ENCODE measurements around the gene GAL3ST2.
"Not testable (repeated sequence)": the region's sequence is repeated elsewhere in the genome, so short reads cannot be mapped to it uniquely, and the experiment has no call there.

Gene GAL3ST2

DNA sequence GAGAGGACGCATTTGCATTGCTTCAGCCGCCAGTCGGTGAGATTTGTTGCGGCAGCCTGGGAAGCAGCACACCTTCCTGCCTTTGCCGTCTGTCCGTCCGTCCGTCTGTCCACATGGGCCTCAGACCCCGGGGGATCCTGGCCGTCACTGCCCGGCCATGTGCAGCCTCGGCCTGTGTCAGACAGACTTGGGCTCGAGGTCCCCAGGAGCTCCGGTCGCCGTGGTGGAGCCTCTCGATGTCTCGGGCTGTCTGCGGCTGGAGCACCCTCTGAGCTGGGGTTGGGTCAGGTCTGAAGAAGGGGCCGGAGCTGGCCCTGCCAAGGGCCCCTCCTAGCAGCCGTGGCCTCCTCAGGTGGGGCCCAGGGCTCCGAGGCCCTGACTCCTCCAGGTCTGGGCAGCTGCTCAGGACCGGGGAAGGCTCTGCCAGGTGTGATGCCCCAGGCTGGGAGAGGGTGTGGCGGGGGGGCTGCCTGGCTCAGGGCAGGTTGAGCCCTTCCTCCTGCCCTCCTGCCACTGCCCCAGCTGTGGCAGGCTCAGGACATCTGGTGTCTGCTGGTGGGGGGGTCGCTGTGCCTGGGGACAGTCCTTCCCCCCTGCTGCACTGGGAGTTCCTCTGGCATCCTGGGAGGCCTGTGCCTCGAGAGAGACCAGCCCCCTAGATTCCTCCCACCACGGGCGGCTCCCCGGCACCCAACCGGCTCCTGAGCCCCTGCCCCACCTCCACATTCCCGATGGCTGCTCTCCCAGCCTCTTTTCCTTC lies 44.2 kb downstream of the GAL3ST2 start:
- no peak for DNase-seq (ENCODE audit: low read depth in 2 of 2)

DNA sequence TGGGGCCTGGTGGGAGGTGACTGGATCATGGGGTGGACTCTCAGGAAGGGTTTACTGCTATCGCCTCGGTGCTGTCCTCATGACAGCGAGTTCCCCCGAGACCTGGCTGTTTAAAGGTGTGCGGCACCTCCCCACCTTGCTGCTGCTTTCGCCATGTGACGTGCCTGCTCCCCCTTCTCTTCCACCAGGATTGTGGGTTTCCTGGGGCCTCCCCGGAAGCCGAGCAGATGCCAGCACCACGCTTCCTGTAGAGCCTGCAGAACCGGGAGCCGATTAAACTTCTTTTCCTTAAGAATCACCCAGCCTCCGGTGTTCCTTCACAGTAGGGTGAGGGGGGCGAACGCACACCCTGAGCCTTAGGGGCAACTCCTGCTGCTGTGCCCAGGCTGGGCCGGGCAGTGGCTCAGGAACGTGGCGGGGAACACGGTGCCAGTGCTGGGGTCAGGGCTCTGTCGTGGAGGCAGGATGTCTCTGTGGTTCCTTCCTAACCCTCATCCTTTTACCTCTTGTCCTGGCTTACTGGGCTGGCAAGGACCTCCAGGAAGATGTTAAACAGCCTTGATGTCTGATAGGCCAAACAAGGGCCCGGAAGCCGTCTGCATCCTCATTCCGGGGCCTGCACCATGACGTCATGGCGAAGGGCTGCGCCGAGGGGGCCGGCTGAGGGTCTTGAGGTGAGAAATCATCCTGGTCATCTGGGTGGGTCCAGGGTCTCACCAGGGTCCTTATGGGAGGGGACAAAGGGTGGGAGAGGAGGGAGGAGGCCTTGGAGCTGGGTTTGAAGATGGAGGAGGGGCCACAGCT lies 45.0 kb downstream of the GAL3ST2 start:
- no peak for DNase-seq (ENCODE audit: low read depth in 2 of 2)

DNA sequence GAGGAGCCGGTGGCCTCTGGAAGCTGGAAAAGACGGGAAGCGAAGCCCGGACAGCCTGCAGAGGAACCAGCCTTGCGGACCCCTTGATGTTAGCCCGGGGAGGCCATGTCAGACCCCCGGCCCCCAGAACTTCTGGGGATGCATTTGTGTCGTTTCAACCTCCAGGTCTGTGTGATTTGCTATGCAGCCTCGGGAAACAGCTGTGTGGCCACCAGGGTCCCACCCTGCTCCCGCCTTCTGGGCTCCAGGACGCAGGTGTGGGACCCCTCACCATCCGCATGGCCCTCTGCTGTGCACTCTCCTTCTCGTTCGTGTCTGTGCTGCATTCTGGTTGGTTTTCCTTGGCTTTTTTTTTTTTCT lies 45.6 kb downstream of the GAL3ST2 start:
- DNase-seq (ENCODE audit: low read depth in 2 of 2), result no peak

DNA sequence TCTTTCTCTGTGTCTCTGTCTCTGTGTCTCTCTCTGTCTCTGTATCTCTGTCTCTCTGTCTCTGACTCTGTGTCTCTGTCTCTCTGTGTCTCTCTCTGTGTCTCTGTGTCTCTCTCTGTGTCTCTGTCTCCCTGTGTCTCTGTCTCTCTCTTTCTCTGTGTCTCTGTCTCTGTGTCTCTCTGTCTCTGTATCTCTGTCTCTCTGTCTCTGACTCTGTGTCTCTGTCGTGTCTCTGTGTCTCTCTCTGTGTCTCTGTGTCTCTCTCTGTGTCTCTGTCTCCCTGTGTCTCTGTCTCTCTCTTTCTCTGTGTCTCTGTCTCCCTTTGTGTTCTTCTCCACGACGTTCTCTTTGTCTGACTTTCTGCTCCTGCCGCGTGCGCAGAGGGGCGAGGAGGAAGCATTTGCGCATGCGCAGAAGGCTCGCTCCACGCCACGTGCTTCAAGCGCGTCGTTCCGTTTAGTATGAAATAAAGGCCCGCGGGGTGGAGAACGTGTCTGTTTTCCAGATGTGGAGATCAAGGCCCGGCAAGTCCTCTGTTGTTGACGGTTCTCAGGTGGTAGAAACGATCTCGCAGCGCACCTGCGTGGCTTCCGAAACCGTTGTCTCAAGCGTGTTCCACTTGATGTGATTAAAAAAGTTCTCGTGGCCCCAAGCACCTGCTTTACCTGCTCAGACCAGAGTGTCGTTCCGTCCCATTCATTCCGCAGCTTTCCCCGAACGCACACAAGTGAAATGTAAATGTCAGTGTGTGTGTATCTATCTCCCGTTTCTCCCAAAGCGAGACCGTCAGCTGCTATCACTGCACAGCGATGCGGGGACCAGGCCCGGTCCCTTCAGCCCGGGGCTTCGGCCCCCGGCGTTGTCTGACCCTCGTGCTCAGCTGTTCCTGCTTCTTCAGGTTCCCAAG lies 47.2 kb downstream of the GAL3ST2 start:
- DNase-seq (ENCODE audit: low read depth in 2 of 2), result not testable (repeated sequence)

DNA sequence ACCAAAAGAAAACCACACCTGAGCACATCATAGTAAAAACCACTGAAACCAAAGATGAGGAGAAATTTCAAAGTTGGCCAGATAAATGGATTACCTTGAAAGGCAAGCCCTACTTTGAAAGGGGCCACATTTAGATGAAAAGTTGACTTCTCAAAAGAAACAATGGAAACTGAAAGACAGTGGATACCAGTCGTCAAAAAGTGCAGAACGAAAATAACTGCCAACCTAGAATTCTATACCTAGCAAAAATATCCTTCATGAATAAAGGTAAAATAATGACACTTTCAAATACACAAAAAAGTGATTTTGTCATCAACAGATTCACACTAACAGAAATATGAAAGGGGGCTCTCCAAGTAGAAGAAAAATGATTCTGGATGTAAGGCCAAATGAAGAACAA lies 50.8 kb downstream of the GAL3ST2 start:
- no peak for DNase-seq (ENCODE audit: low read depth in 2 of 2)

DNA sequence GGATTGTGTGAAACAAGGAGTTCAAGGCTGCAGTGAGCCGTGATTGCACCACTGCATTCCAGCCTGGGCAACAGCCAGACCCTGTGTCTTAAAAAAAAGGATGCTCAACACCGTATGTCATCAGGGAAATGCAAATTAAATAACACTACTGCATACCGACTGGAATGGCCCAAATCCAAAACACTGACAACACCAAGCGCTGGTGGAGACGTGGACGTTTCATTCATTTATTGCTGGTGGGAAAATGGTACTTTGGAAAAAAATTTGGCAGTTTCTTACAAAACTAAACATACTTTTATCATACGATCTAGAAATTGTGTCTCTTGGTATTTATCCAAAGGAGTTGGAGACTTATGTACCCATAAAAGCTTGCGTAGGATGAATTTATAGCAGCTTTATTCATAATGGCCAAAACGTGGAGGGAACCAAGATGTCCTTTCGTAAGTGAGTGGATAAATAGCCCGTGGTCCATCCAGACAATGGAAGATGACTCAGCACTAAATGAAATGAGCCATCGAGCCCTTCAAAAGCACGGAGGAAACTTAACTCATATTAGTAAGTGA lies 56.6 kb downstream of the GAL3ST2 start:
- DNase-seq (ENCODE audit: low read depth in 2 of 2), result no peak

DNA sequence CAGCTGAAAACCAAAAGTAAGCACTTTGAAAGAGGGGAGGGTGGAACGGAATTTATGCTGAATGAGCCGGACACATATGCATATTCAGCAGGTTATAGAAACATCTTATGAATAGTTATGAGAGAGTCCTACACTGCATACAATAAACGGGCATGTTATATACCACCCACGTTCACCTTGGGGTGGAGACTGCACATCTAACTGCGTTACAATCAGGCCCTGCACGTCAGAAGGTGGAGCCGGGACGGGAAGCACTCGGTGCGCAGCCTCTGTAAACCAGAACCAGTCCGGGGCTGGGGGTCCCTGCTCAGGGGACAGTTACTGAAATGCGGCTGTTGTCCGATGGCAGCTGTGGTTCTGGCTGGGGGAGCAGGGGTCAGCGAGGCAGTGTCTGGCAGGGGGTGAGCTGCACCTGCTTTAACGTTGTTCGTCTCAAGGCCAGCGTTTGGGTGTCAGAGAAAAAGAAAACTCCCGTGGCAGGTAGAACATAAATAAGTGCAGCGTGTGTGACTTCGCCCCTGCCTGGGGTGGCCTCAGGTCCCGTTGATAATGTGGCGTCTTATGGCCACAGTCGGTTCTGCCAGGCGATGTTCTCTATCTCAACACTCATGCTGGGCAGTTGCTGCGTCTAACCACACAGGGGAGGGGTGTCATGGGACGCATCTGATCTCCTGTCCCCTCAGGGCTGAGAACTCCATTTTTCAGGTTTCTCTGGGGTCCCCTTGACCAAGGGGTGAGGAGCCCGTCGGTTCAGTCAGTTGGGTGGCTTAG lies 57.3 kb downstream of the GAL3ST2 start:
- DNase-seq (ENCODE audit: low read depth in 2 of 2), result not testable (repeated sequence)

DNA sequence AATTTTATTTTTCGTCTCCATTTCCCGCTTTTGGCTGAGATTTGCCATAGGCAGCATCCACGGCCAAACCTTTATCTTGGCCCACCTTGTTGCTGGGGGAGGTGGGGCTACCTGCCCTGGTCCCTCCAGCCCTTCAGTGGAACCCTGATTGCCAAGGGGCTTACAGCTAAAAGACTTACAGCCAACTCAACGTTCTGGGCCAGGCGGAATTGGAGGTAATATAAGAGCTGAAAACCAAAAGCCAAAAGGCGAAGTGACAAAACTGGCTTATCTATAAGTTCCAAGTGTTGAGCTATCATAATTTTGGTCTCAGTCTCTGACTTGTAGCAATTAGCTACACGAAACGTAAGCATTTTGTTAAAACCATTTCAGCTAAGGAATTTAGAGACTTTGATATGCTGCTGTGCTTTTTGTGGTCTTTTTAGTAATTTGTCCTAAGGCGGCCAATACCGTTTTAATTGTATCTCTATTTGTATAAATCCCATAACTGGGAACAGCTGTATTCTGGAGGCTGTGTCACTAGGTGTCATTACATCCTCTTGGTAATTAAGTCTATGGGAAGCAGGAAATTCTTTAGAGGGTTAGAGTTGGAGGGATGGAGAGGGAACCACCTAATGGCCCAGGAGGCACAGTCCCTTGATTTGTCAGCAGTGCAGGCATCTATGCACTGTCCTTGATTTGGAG lies 58.0 kb downstream of the GAL3ST2 start:
- DNase-seq (ENCODE audit: low read depth in 2 of 2), result no peak

DNA sequence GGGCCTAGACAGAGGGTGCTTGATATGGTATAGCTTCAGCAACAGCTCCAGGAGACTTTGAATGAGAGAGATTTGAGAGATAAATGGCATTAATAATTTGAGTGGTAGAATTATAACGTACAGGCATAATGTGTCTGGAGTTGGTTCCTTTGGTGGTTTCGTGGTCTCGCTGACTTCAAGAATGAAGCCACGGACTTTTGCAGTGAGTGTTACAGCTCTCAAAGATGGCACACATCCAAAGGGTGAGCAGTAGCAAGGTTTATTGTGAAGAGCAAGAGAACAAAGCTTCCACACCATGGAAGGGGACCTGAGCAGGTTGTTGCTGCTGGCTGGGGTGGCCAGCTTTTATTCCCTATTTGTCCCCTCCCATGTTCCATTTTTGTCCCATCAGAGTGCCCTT lies 59.0 kb downstream of the GAL3ST2 start:
- DNase-seq (ENCODE audit: low read depth in 2 of 2), result no peak

DNA sequence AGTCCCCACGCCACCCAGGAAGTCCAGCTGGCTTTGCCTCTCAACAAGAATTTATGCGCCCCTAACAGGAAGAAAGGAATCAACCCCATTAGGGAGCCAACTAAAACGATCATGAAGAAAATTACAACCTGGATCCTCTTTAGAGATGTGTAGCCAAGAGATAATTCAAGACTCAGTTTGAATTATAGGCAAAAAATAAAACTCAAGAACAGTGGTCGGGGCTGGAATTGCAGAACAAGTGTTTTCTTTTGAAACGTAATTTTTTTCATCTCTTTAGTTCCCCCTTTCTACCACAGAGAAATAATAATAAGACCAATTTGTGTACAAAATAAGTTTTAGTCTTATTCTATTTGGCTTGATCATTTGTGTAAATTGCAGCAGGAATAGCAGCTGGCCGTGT lies 59.7 kb downstream of the GAL3ST2 start:
- DNase-seq (ENCODE audit: low read depth in 2 of 2), result no peak

DNA sequence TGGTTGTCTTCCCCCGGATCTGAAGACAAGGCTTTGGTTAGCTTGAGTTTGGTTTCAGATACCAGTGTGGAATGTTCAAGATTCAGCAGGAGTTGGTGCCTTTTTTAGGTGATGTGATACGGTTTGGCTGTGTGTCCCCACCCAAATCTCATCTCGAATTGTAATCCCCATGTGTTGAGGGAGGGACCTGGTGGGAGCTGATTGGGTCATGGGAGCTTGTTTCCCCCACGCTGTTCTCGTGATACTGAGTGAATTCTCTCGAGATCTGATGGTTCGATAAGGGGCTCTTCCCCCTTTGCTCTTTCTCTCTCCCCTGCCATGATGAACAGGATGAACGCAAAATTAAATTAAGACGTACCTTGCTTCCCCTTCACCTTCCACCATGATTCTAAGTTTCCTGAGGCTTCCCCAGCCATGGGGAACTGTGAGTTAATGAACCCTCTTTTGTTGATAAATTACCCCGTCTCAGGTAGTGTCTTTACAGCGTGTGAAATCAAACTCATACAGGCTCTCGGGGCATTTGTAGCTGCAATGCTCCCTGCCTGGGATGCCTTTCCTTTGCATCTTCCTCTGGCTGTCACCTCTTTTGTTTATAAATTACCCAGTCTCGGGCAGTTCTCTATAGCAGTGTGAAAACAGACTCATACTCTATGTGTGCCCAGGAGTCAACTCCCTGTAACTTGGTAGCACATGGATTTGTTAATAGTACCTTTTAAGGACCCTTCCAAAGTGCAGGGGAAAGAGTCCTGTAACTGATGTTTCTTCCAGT lies 60.8 kb downstream of the GAL3ST2 start:
- DNase-seq (ENCODE audit: low read depth in 2 of 2), result no peak

DNA sequence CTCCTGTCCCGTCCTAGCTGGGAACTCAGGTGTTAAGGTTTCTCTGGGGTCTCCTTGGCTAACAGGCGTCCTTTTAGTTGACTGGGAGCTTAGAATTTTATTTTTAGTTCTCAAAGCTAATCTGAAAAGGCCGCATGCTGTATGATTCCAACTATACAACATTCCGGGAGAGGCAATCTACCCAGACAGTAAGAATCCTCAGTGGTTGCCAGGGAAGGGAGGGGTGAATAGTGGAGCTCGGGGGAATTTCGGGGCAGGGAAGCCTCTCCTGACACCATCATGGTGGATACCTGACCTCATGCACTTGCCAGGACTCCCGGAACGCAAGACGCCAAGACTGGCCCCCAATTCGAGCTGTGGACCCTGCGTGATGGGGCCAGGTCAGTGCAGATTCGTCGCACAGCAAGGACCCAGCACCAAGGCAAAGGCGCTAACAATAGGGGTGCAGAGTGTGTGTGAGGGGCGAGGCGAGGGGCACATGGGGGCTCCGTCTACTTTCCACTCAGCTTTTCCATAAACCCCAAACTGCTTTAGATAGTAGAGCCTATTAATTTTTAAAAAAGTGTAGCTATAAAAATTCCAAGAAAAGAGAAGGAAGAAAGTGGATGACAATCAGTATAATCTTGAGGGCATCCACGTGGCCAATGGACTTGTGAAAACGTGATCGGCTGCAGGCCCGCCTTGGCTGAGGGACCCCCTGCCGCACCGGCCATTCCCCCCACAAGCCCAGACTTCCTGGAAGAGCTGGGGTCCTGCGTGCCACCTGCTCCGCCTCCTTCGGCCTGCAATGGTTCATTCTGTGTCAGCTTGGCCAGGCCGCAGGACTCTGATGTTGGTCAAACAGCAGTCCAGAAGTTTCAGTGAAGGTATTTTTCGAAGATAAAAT lies 64.8 kb downstream of the GAL3ST2 start:
- no peak for DNase-seq (ENCODE audit: low read depth in 2 of 2)

DNA sequence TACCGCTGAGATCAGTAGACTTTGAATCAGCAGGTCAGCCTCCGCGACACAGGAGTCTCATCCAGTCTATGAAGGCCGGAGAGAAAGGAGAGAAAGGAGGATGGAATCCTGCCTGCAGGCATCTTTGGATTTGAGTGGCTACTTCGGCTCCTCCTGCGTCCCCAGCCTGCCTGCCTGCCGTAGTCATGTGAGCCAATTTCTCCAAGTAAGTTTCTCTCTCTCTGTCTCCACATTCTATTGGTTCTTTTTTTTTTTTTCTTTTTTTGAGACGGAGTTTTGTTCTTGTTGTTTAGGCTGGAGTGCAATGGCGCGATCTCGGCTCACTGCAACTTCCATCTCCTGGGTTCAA lies 65.4 kb downstream of the GAL3ST2 start:
- no peak for DNase-seq (ENCODE audit: low read depth in 2 of 2)

DNA sequence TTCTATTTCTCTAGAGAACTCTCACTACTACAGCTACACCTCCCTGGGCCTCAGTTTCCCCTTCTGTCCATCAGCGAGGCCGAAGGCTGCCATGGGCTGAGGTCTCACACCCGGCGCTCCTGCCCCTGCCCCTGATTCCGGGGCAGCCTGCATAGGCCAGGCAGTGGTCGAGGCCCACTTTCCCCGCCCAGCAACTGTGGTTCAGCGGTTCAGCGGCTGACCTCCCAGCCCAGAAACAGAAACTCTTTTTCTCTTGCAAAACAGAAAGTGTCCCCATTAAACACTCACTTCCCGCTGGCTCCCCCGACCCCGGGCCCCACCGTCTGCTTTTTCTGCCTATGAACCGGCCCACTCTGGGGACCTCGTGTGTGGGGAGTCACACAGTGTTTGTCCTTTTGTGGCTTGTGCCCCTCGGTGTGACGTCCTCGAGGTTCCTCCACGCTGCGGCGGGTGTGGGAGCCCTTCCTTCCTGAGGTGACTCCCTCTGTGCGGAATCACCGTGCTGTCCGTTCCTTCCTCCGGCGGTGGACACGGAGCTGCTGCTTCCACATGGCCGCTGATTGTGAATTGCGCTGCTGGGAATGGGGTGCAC lies 66.1 kb downstream of the GAL3ST2 start:
- no peak for DNase-seq (ENCODE audit: low read depth in 2 of 2)

DNA sequence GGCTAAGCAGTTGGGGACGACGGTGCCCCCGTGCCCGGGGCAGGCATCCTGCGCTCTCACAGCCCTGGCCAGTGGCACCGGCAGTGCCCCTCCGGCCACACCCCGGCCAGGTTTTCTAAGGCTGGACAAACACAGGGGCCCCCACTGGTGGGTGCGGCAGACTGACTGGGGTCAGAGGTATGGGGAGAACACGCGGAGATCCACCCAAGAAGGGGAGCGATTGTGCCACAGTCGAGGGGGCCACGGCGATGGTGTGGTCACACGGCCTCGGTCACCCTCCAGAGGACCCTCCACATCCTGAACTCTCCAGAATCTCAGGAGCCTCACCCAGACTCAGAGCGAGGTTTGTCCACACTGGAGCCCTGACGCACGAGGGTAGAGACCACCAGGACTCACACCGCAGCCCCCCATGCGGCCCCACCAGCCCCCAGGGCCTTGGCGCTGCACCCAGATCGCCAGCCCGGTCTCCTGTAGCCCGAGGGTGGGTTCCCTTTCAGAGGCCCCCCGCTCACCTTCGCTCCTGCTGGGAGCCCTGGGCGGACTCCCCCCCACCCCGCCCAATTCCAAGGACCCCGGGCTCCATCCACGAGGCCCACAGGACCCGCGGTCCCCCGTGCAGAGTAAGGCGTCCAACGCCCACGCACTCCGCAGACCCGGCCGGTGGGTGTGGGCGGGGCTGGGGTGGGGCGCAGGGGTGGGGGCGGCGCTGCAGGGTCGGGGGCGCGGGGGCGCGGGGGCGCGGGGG lies 66.9 kb downstream of the GAL3ST2 start:
- no peak for DNase-seq (ENCODE audit: low read depth in 2 of 2)

DNA sequence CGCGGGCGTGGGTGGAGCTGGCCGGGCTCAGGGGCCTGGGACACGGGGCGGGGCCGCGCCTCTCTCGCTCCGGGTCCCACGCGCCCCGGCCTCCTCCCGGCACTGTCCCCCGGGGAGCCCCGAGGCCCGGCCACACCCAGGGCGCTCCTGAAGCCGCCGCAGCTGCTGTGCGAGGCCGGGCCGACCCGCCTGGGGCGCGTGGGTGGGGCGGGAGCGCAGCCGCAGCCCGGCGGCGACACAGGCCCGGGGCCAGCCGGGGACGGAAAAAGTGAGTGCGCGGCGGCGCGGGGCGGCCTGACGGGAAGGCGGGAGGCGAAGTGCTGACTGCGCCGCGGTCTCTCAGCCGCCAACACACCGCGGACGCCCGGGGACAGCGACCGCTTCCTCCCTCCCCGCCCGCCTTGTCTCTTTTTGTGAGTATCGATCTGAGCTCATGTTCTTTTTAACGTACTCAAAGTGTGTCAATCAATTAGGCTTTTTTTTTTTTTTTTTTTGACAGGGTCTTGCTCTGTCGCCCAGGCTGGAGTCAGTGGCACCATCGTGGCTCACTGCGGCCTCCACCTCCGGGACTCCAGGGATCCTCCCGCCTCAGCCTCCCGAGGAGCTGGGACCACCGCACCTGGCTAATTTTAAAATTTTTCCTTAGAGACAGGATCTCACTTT lies 67.6 kb downstream of the GAL3ST2 start:
- peak; percentile 70 to 82 for DNase-seq (ENCODE audit: low read depth in 2 of 2)
